SU-DHL-6 (cell line): ENCODE data around the gene LAPTM4A.

Experiments
- EZH2phosphoT487 ChIP-seq: fragments of 200-600 bp; sonication (generic), shearing (Covaris generic); conservative IDR thresholded peaks from 2 replicates; pipeline ENCODE4 v1.6.1; 2018; ENCODE audit warnings: mild to moderate bottlenecking, antibody characterized with exemption, low read length, moderate library complexity, mixed read lengths
- TF ChIP-seq, protein P1 (sequence below): fragments of 200-600 bp; sonication (generic); IDR thresholded peaks from one replicate; pipeline ENCODE4 v1.5.1; 2017; ENCODE audit warnings: antibody characterized with exemption, mild to moderate bottlenecking, low read length, moderate library complexity; ENCODE audit not compliant: insufficient read depth, poor library complexity, severe bottlenecking

DNA sequence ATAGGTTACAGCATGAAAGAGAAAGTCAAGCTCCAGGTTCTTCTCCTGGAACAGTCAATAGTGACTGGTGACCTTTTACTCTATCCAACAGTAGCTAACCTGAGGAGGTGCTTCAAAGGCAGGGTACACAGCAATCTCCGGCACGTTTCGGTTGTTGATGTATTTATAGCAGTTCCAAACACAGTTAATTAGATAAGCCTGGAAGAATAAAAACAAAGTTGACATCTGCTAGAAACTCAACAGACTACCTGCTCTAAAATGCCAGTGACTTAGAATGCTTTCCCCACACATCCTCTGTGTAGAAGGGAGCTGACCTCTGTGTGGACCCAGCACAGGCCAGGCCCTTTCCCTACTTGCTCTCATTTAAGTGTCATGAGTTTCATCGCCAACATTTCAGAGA lies 17.2 kb downstream of the LAPTM4A start:
- TF ChIP-seq EZH2phosphoT487 = no peak
- TF ChIP-seq, protein P1, sequence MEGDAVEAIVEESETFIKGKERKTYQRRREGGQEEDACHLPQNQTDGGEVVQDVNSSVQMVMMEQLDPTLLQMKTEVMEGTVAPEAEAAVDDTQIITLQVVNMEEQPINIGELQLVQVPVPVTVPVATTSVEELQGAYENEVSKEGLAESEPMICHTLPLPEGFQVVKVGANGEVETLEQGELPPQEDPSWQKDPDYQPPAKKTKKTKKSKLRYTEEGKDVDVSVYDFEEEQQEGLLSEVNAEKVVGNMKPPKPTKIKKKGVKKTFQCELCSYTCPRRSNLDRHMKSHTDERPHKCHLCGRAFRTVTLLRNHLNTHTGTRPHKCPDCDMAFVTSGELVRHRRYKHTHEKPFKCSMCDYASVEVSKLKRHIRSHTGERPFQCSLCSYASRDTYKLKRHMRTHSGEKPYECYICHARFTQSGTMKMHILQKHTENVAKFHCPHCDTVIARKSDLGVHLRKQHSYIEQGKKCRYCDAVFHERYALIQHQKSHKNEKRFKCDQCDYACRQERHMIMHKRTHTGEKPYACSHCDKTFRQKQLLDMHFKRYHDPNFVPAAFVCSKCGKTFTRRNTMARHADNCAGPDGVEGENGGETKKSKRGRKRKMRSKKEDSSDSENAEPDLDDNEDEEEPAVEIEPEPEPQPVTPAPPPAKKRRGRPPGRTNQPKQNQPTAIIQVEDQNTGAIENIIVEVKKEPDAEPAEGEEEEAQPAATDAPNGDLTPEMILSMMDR = no peak
